HepG2 (cell line): ENCODE data around the gene TBC1D16. TPM values are rescaled to one million over a fixed set of nuclear protein-coding genes. Genes with fewer than 3 reads are reported as not detected.

Source experiments
- ATAC-seq: fragments of 200-7000 bp; cut with Tn5 transposase; 3 replicates; pipeline ENCODE4 v1.9.1; 2020; ENCODE audit warnings: mild to moderate bottlenecking, moderate library complexity
- BruUV-seq: library from RNA; stranded (reverse); fragments of 400-500 nt; replicated peaks from 2 replicates; lab custom pipeline; 2021; lab: Mats Ljungman, UMichigan
- CTCF ChIA-PET: fragments of 300-600 bp; formaldehyde crosslinking; extraction: SDS; loops from one replicate; lab custom pipeline; 2021; ENCODE audit warnings: low total read pairs, inconsistent platforms, low intra/inter-chr PET ratio; lab: Yijun Ruan, JAX
- POLR2A ChIA-PET: fragments of 350-600 bp; sonication (Branson Sonifier 250); formaldehyde crosslinking; loops from one replicate; lab custom pipeline; 2020; ENCODE audit warnings: antibody characterized with exemption, inconsistent platforms; lab: Yijun Ruan, JAX
- DNase-seq: peaks from one replicate; pipeline ENCODE4 v3.0.0-alpha.2; 2015; ENCODE audit warnings: low spot score
- FAIRE-seq: peaks from 3 replicates; lab custom pipeline; 2011; peaks lifted over from hg19 to GRCh38; lab: Jason Lieb, UNC
- H2AFZ ChIP-seq: one replicate; pipeline ENCODE4 v1.6.1; 2011; ENCODE audit warnings: low read length, inconsistent platforms
- H3K27ac ChIP-seq: fragments of 300-600 bp; 3 replicates; pipeline ENCODE4 v1.8.0; 2011; ENCODE audit warnings: mixed run types, mild to moderate bottlenecking, mixed read lengths, low read length, inconsistent platforms; ENCODE audit not compliant: insufficient read depth; ENCODE audit errors: extremely low read length
- H3K27me3 ChIP-seq, 2 experiments: fragments of 200-600 bp in 1 of 2; 2 replicates in 1 of 2; 3 replicates in 1 of 2; pipeline versions ENCODE4 v1.6.0 to v1.8.0; 2011; ENCODE audit warnings: low read length in 2 of 2, mild to moderate bottlenecking in 2 of 2, moderate library complexity in 2 of 2, inconsistent platforms in 1 of 2; ENCODE audit not compliant: insufficient read depth in 2 of 2, control insufficient read depth in 1 of 2
- H3K36me3 ChIP-seq, 2 experiments: fragments of 200-600 bp in 1 of 2; replicated peaks in 1 of 2; 2 replicates in 1 of 2; 3 replicates in 1 of 2; pipeline versions ENCODE4 v1.5.1 to v1.8.0; 2011; ENCODE audit warnings: low read length in 2 of 2, inconsistent platforms in 1 of 2; ENCODE audit not compliant: insufficient read depth in 2 of 2, control insufficient read depth in 1 of 2
- H3K4me1 ChIP-seq: 2 replicates; pipeline ENCODE4 v1.5.1; 2012; ENCODE audit warnings: low read length, inconsistent platforms; ENCODE audit not compliant: insufficient read depth
- H3K4me2 ChIP-seq: 2 replicates; pipeline ENCODE4 v1.6.0; 2011; ENCODE audit warnings: low read depth, low read length, inconsistent platforms
- H3K4me3 ChIP-seq, 3 experiments: fragments of 200-600 bp in 1 of 3; sonication (generic), shearing (Covaris generic) in 1 of 3; replicated peaks in 1 of 3; 2 replicates each; pipeline ENCODE4 v1.5.1; 2011 to 2016; ENCODE audit warnings: low read length in 3 of 3, inconsistent platforms in 2 of 3, low read depth in 2 of 3, mild to moderate bottlenecking in 2 of 3, control low read depth in 1 of 3, mixed read lengths in 1 of 3; ENCODE audit not compliant: insufficient read depth in 1 of 3
- H3K79me2 ChIP-seq: one replicate; pipeline ENCODE4 v1.6.1; 2011; ENCODE audit warnings: low read length, inconsistent platforms; ENCODE audit not compliant: insufficient read depth
- H3K9ac ChIP-seq: 2 replicates; pipeline ENCODE4 v1.6.0; 2011; ENCODE audit warnings: mild to moderate bottlenecking, low read depth, low read length, inconsistent platforms; ENCODE audit not compliant: insufficient read depth
- H3K9me3 ChIP-seq: 2 replicates; pipeline ENCODE4 v1.5.1; 2012; ENCODE audit warnings: mild to moderate bottlenecking, low read length
- H4K20me1 ChIP-seq: 2 replicates; pipeline ENCODE4 v1.6.0; 2011; ENCODE audit warnings: inconsistent platforms, mild to moderate bottlenecking, low read length, moderate library complexity; ENCODE audit not compliant: insufficient read depth
- HDAC1 ChIP-seq: sonication (generic); formaldehyde crosslinking; IDR thresholded peaks from 2 replicates; pipeline ENCODE4 v1.5.1; 2020; ENCODE audit warnings: mild to moderate bottlenecking, missing genetic modification reagents
- IKZF4 ChIP-seq: sonication (generic); formaldehyde crosslinking; IDR thresholded peaks from 2 replicates; pipeline ENCODE4 v1.5.1; 2020; ENCODE audit warnings: borderline replicate concordance, mild to moderate bottlenecking, low read depth, missing genetic modification reagents; ENCODE audit errors: not compliant biosample characterization
- KDM5B ChIP-seq: sonication (generic); formaldehyde crosslinking; IDR thresholded peaks from 2 replicates; pipeline ENCODE4 v1.4.0; 2020; ENCODE audit warnings: missing genetic modification reagents, mild to moderate bottlenecking, borderline replicate concordance
- NFYB ChIP-seq: sonication (generic); formaldehyde crosslinking; IDR thresholded peaks from 2 replicates; pipeline ENCODE4 v1.4.0; 2020; ENCODE audit warnings: missing genetic modification reagents
- NONO ChIP-seq, 2 experiments: fragments of 450-650 bp in 1 of 2; sonication (generic) in 1 of 2; formaldehyde crosslinking in 1 of 2; IDR thresholded peaks in 1 of 2; conservative IDR thresholded peaks in 1 of 2; 2 replicates each; pipeline versions ENCODE4 v1.6.1 to v1.8.0; 2017 to 2022; ENCODE audit warnings: mild to moderate bottlenecking in 1 of 2, missing genetic modification reagents in 1 of 2, moderate library complexity in 1 of 2
- SP140L ChIP-seq: sonication (generic); formaldehyde crosslinking; IDR thresholded peaks from 2 replicates; pipeline ENCODE4 v1.4.0; 2020; ENCODE audit warnings: missing genetic modification reagents, borderline replicate concordance
- SRY ChIP-seq: sonication (generic); formaldehyde crosslinking; IDR thresholded peaks from 2 replicates; pipeline ENCODE4 v1.8.0; 2022; ENCODE audit warnings: mild to moderate bottlenecking, missing genetic modification reagents
- TARDBP ChIP-seq: sonication (generic); formaldehyde crosslinking; IDR thresholded peaks from 2 replicates; pipeline ENCODE4 v1.8.0; 2022; ENCODE audit warnings: mild to moderate bottlenecking, missing genetic modification reagents
- ZFAT ChIP-seq: sonication (generic); formaldehyde crosslinking; conservative IDR thresholded peaks from 2 replicates; pipeline ENCODE4 v1.8.1; 2023; ENCODE audit warnings: missing genetic modification reagents, inconsistent platforms
- ZNF772 ChIP-seq: sonication (generic); formaldehyde crosslinking; IDR thresholded peaks from 2 replicates; pipeline ENCODE4 v1.5.0; 2020; ENCODE audit warnings: mild to moderate bottlenecking, missing genetic modification reagents
- ZZZ3 ChIP-seq: sonication (generic); formaldehyde crosslinking; IDR thresholded peaks from 2 replicates; pipeline ENCODE4 v1.4.0; 2020; ENCODE audit warnings: missing genetic modification reagents, mild to moderate bottlenecking, borderline replicate concordance
- WGBS: methylation state at CpG from one replicate; pipeline ENCODE4 v1.1.6; 2017; ENCODE audit warnings: low lambda C conversion rate; 5-methylcytosine and 5-hydroxymethylcytosine counted together
- in situ Hi-C: cut with HindIII; loops from 2 replicates; pipeline ENCODE4 v1.10.0; 2017; ENCODE audit warnings: low pct_unique_long_range_greater_than_20kb; ENCODE audit not compliant: extremely low pct_ligation_motif_present
- intact Hi-C: fragments of 100-400 bp; cut with micrococcal nuclease; formaldehyde crosslinking; loops from one replicate; pipeline ENCODE4 v1.10.0; 2022; ENCODE audit not compliant: unreplicated experiment
- polyA plus RNA-seq, 8 experiments: library from polyadenylated mRNA; depleted of rRNA in 3 of 8; stranded (reverse) in 7 of 8; unstranded in 1 of 8; fragments of >200 nt; fragmentation: Illumina TruSeq in 4 of 8; extraction: Trizol in 4 of 8; gene quantifications; 2 replicates each; pipeline versions ENCODE4 v1.2.1 to v1.2.3, GENCODE V29; 2011 to 2016; ENCODE audit warnings: low read depth in 4 of 8, missing spikeins in 1 of 8, mixed read lengths in 1 of 8; ENCODE audit not compliant: insufficient read depth in 1 of 8
- total RNA-seq, 5 experiments: library from RNA; depleted of rRNA; stranded (reverse); fragments of >200 nt; fragmentation: Illumina TruSeq; extraction: Trizol; gene quantifications; 2 replicates each; pipeline ENCODE4 v1.2.3, GENCODE V29; 2016; ENCODE audit warnings: low read depth in 1 of 5
- TF ChIP-seq, protein P1 (sequence below): sonication (generic); formaldehyde crosslinking; IDR thresholded peaks from 2 replicates; pipeline ENCODE4 v1.8.0; 2022; ENCODE audit warnings: mild to moderate bottlenecking, missing genetic modification reagents, moderate library complexity
- TF ChIP-seq, protein P2 (sequence below): sonication (generic); formaldehyde crosslinking; conservative IDR thresholded peaks from 2 replicates; pipeline ENCODE4 v1.4.0; 2020; ENCODE audit warnings: mild to moderate bottlenecking, missing genetic modification reagents, moderate library complexity
- TF ChIP-seq, protein P3 (sequence below): IDR thresholded peaks from 2 replicates; pipeline ENCODE4 v1.6.1; 2016; ENCODE audit warnings: mild to moderate bottlenecking
- TF ChIP-seq, protein P4 (sequence below): IDR thresholded peaks from 2 replicates; pipeline ENCODE4 v1.6.1; 2016; ENCODE audit warnings: low read depth, borderline replicate concordance

TBC1D16 gene
- total and polyA plus RNA-seq, 2 of the 13 experiments (the other 11 are each of a cell fraction or from before 2014, with no cell fraction given) = 14.9 to 24.9 TPM

DNA sequence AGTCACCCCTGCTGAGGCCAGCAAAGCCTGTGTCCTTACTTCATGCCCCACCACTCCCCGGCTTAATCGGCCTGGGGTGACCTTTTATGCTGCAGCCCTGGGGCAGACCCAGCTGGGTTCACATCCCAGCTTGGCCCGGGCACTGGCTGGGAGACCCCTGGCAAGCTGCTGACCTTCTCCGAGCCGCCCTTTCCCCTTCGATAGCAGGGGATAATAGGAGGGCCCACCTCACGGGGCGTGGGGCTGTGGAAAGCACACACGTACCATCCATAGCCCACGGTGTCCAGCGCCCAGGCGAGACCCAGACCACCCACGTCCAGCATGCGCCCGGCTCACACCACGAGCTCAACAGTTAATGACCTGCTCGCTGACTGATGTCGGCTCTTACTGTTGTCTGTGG, 26.8 kb downstream of the TBC1D16 start (continued):
- TF ChIP-seq NFYB (no peak), IKZF4 (CRISPR knock-in tag) (peak; percentile 6), SP140L (CRISPR knock-in tag) (no peak)
- TF ChIP-seq, protein P1, sequence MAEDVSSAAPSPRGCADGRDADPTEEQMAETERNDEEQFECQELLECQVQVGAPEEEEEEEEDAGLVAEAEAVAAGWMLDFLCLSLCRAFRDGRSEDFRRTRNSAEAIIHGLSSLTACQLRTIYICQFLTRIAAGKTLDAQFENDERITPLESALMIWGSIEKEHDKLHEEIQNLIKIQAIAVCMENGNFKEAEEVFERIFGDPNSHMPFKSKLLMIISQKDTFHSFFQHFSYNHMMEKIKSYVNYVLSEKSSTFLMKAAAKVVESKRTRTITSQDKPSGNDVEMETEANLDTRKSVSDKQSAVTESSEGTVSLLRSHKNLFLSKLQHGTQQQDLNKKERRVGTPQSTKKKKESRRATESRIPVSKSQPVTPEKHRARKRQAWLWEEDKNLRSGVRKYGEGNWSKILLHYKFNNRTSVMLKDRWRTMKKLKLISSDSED (CRISPR knock-in tag) = no peak
- TF ChIP-seq, protein P2, sequence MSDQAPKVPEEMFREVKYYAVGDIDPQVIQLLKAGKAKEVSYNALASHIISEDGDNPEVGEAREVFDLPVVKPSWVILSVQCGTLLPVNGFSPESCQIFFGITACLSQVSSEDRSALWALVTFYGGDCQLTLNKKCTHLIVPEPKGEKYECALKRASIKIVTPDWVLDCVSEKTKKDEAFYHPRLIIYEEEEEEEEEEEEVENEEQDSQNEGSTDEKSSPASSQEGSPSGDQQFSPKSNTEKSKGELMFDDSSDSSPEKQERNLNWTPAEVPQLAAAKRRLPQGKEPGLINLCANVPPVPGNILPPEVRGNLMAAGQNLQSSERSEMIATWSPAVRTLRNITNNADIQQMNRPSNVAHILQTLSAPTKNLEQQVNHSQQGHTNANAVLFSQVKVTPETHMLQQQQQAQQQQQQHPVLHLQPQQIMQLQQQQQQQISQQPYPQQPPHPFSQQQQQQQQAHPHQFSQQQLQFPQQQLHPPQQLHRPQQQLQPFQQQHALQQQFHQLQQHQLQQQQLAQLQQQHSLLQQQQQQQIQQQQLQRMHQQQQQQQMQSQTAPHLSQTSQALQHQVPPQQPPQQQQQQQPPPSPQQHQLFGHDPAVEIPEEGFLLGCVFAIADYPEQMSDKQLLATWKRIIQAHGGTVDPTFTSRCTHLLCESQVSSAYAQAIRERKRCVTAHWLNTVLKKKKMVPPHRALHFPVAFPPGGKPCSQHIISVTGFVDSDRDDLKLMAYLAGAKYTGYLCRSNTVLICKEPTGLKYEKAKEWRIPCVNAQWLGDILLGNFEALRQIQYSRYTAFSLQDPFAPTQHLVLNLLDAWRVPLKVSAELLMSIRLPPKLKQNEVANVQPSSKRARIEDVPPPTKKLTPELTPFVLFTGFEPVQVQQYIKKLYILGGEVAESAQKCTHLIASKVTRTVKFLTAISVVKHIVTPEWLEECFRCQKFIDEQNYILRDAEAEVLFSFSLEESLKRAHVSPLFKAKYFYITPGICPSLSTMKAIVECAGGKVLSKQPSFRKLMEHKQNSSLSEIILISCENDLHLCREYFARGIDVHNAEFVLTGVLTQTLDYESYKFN (CRISPR knock-in tag) = 0 out of 2 replicates have a peak, but pooled peaks have one; percentile 8

DNA sequence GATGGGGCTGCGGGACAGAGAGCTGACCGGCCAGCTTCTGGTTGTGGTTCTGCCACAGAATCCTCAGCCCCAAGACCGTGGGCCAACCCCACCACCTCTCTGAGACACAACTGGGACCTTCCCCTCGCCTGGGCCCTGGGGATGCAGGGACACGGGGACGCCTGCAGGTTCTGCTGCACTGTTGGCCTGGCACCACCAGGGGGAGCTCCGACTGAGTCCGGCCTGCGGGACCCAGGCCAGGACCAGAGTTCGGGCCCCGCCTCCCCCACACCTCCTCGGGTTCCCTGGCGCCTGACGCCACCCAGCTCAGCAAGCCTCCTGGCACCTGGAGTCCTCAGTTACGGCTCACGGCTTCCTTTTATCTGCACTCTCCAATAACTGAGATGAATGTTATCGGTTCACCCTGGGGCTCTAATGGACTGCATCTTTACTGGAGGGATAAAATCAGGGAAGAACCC, 27.3 kb downstream of the TBC1D16 start:
- WGBS = 17% methylated on average over 14 of the region's 17 CpGs
- CTCF ChIA-PET = interaction anchor here (1.2 to 2.0 kb wide), 5 partner anchors 16 to 116 kb away, joined by 3 to 10 read pairs (median 5); partner anchors contain the start of genes CCDC40 and TBC1D16
- no peak overlapping the region for H3K4me3 ChIP-seq
- H2AFZ ChIP-seq = no peak overlapping the region
- in situ Hi-C loops = loop anchor here (5.0 kb wide), 2 partner anchors 74 to 114 kb away; no protein-coding TSS in a partner anchor
- H3K27ac ChIP-seq = no peak overlapping the region
- H3K9me3 ChIP-seq = no peaks in the 10 kb centered on the region
- H3K9ac ChIP-seq = no peak overlapping the region
- H3K4me2 ChIP-seq = peak overlapping the region; percentile 42
- H3K79me2 ChIP-seq = no peaks in the 10 kb centered on the region
- intact Hi-C loops = no loop called here
- peaks cover 11 to 25% of the 10 kb centered on the region in 2 experiments for H3K36me3 ChIP-seq
- DNase-seq = peak; percentile 78
- no peaks in the 10 kb centered on the region for H4K20me1 ChIP-seq
- peaks cover 24% of the 10 kb centered on the region for H3K4me1 ChIP-seq
- H3K27me3 ChIP-seq = no peaks in the 10 kb centered on the region
- peak; percentile 90 for FAIRE-seq
- peak; percentile 79 for ATAC-seq
- BruUV-seq = no TSS peak
- POLR2A ChIA-PET = interaction anchor here (0.7 to 8.5 kb wide), 9 partner anchors 9 to 211 kb away, joined by 3 to 111 read pairs (median 5); partner anchors contain the start of genes CBX8 and GAA
- peak; percentile 78; the same call in 1 of the 2 replicates for TF ChIP-seq KDM5B
- TF ChIP-seq SRY (CRISPR knock-in tag) = no peak
- TF ChIP-seq ZNF772 (CRISPR knock-in tag) = 0 out of 2 replicates have a peak, but pooled peaks have one; percentile 45
- TF ChIP-seq HDAC1 (CRISPR knock-in tag) = peak; percentile 70
- TF ChIP-seq TARDBP (CRISPR knock-in tag) = peak; percentile 82
- TF ChIP-seq, protein P3, sequence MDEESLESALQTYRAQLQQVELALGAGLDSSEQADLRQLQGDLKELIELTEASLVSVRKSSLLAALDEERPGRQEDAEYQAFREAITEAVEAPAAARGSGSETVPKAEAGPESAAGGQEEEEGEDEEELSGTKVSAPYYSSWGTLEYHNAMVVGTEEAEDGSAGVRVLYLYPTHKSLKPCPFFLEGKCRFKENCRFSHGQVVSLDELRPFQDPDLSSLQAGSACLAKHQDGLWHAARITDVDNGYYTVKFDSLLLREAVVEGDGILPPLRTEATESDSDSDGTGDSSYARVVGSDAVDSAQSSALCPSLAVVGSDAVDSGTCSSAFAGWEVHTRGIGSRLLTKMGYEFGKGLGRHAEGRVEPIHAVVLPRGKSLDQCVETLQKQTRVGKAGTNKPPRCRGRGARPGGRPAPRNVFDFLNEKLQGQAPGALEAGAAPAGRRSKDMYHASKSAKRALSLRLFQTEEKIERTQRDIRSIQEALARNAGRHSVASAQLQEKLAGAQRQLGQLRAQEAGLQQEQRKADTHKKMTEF (CRISPR knock-in tag) = peak; percentile 71; the same call in 1 of the 2 replicates
- TF ChIP-seq, protein P4, sequence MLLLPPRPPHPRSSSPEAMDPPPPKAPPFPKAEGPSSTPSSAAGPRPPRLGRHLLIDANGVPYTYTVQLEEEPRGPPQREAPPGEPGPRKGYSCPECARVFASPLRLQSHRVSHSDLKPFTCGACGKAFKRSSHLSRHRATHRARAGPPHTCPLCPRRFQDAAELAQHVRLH (CRISPR knock-in tag) = peak; percentile 91; the same call in 1 of the 2 replicates
- TF ChIP-seq ZFAT = no peak
- no peak for TF ChIP-seq ZZZ3 (CRISPR knock-in tag)
- TF ChIP-seq NONO (IDR thresholded peaks at IDR 0.05) = no peak
- peak; percentile 62 for TF ChIP-seq NONO (CRISPR knock-in tag; conservative IDR thresholded peaks at IDR 0.05)
